VCaP (cell line): ENCODE results near the gene ERBB3.

Experiments
- H3K27ac ChIP-seq: fragments of 450-650 bp; 2 replicates; pipeline ENCODE4 v1.5.1; 2017
- CTCF ChIP-seq: fragments of 450-650 bp; conservative IDR thresholded peaks from 2 replicates; pipeline ENCODE4 v1.5.1; 2017; ENCODE audit warnings: mild to moderate bottlenecking, moderate library complexity

ERBB3 gene

DNA sequence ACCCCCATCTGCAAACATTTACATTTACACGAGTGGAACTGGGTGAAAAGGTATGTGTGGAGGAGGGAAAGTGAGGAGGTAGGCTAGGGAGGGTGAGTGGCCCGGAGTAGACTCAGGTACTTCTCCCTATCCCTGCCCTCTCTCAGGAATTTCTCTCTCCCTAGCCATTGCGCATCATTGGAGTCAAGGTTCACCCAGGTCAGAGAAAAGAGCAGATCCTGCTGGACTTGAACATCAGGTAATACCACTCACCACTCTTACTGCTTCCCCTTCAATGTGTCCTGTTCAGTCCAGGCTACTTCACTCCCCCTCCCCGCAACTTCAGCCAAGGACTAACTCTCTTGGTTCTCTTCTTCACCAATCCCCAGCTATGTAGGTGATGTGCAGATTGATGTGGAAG lies 50.9 kb downstream of the ERBB3 start:
- H3K27ac ChIP-seq, result no peak overlapping the region
- TF ChIP-seq CTCF, result no peak

GRCh38 chr12:56134897-56135296 lies 54.9 kb downstream of the ERBB3 start:
- no peak for TF ChIP-seq CTCF
- H3K27ac ChIP-seq, result no peak overlapping the region

- H3K27ac ChIP-seq, result no peak overlapping the region
- TF ChIP-seq CTCF, result no peak
Observed at GRCh38 chr12:56137853-56138571, 58.0 kb downstream of the ERBB3 start.

DNA sequence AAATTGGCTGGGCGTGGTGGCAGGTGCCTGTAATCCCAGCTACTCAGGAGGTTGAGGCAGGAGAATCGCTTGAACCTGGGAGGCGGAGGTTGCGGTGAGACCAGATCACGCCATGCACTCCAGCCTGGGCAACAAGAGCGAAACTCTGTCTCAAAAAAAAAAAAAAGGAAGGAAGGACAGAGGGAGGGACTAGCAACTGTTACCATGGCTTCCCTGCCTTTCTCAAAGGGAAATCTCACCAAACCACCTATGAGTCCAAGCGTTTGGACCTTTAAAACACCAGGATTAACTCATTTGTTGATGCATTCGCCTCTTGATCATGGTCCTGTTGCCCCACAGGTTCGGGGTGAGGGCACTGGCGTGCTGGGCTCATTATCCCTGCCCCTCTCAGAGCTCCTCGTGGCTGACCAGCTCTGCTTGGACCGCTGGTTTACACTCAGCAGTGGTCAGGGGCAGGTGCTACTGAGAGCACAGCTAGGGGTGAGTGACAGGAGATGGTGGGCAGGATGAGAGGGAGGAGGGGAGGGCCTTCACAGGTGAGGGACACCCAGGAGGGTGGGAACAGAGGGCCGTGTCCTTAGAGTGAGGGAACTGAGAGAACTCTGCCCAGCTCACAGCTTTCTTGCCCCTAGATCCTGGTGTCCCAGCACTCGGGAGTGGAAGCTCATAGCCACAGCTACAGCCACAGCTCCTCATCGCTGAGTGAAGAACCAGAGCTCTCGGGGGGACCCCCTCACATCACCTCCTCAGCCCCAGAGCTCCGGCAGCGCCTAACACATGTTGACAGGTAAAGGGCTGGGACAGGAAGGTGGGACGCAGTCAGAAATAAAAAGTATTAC lies 62.2 kb downstream of the ERBB3 start:
- no peak for TF ChIP-seq CTCF
- H3K27ac ChIP-seq, result no peak overlapping the region

GRCh38 chr12:56143217-56143616 lies 63.3 kb downstream of the ERBB3 start:
- no peak for TF ChIP-seq CTCF
- no peak overlapping the region for H3K27ac ChIP-seq

DNA sequence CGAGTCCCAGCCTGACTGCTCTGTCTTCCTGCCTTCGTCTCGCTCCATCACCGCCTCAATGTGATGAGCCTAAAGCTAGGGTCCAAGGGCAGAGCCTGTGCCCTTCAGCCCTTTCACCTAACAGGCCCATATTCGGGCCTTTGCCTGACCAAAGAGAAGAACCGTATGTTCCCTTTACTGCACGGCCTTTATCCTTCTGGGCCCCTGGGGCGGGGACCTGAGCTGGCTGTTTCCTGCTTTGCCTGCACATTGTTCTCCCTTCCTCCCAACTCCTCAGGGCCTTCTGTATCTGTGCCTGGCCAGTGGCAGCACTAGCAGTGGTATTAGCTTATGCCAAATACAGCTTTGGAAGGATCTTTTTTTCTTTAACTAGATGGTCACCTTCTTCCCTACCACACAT lies 63.9 kb downstream of the ERBB3 start:
- no peak for TF ChIP-seq CTCF
- H3K27ac ChIP-seq, result no peak overlapping the region

DNA sequence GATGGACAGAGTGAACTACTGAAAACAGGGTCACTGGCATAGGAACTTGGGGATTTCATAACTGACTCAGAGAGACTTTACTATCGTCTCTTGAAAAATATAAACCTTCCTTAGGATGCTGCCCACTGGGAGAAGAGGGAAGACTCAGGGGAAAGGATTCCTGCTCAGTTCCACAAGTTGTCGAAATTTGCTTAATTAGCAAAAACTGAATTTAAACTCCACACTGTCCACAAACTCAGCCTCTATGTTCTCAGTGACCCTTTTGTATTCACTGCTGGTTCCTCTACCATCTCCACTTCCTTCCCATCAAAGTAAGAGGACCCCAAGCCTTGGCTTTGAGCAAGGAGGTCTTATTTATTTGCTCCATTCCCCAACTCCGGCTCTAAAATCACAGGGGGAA lies 65.3 kb downstream of the ERBB3 start:
- no peak overlapping the region for H3K27ac ChIP-seq
- TF ChIP-seq CTCF, result no peak
